ENCODE results near the gene SH3BGRL2.

GRCh38 chr6:79656134-79656533, 25.0 kb downstream of the SH3BGRL2 start:
- TF ChIP-seq CTCF (conservative IDR thresholded peaks at IDR 0.05; ENCODE audit: low read length) (no peak), EZH2phosphoT487 (IDR thresholded peaks at IDR 0.05; ENCODE audit: borderline replicate concordance, low read depth, low read length) (no peak)

Measured in OCI-LY7 (cell line).